NCI-H2029 (cell line): Measurements from ENCODE around the gene EBNA1BP2.
"Not testable (repeated sequence)": the region's sequence is repeated elsewhere in the genome, so short reads cannot be mapped to it uniquely, and the experiment has no call there.

Source experiments
- DNase-seq: peaks from one replicate; lab custom pipeline; 2025; lab: John Stamatoyannopoulos, UW

The EBNA1BP2 gene

GRCh38 chr1:43172527-43172972 is 460 bp upstream of the EBNA1BP2 start:
- peak; percentile 97 for DNase-seq

GRCh38 chr1:43171312-43171875 is 696 bp downstream of the EBNA1BP2 start:
- DNase-seq, result no peak

DNA sequence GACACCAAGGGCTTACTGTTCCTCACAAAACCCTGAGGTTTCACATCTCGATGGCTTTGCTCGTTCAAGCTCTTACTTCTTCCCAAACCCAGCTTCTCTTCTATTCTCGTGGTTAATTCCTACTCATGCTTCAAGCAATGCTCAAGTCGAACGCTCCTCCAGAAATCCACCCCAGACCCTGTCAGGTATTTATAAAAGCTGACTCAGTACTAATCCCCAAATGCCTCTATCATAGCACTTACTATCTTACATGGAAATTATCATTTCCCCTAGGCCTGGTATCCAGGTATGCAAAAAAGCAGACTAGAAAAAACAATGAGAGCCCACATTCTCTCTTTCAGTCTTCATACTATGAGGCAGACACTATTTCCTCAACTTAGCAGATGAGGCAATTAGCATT is 6.3 kb downstream of the EBNA1BP2 start:
- DNase-seq, result no peak

DNA sequence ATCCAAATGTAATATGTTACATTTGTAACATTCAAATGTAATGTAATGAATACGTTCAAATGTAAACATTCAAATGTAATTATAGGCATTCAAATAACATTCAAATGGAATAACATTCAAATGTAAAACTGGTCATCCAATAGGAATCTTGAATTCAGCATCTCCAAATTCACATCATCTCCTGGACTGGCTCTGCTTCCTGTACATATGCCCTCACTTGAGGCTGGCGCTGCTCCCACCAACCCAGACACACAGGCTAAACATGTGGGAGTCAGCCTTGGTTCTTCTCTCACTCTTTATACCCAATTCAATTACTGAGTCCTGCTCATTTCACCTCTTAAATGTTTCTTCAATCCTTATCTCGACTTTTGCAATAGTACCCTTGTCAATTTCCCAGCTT is 6.9 kb downstream of the EBNA1BP2 start:
- no peak for DNase-seq

- DNase-seq, result no peak
Measured at GRCh38 chr1:43156026-43156425, 16.1 kb downstream of the EBNA1BP2 start.

GRCh38 chr1:43153443-43153842 is 18.6 kb downstream of the EBNA1BP2 start:
- no peak for DNase-seq

DNA sequence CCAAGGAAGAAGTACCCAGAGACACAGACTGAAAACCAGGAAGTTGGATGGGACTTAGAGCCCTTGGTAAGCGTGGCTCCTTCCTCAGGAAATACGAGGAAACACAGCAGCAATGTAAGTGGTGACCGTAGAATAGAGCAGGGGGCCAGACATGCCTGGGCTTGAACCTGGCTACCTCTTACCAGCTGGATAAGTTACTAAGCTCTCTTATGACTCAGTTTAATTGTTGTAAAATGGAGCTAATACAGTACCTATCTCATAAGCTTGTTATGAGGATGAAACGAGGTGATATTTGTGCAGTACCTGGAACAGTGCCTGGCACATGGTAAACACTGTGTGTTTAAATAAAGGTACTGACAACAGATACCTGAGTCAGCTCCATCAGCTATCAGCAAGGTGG is 19.2 kb downstream of the EBNA1BP2 start:
- DNase-seq, result no peak

DNA sequence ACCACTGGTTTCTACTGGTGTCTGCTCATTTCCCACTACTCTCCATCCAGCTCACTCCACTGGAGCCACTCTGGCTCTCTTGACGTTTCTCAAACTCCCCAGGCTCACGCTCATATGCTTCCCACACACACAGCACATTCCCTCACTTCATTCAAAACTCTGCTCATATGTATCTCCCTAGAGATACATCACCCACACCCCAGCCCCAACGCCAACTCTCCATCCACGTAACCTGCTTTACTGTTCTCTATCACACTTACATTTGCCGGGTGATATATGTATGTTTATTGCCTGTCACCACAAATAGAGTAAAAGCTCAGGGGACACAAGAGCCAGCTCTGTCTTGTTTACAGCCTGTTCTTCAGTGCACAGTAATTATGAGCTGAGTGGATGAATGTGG is 22.2 kb downstream of the EBNA1BP2 start:
- DNase-seq, result no peak

- DNase-seq, result peak; percentile 98
Measured at GRCh38 chr1:43147625-43148327, 24.3 kb downstream of the EBNA1BP2 start.

- no peak for DNase-seq
Measured at GRCh38 chr1:43144237-43144636, 27.9 kb downstream of the EBNA1BP2 start.

GRCh38 chr1:43143441-43143888 is 28.6 kb downstream of the EBNA1BP2 start:
- no peak for DNase-seq

DNA sequence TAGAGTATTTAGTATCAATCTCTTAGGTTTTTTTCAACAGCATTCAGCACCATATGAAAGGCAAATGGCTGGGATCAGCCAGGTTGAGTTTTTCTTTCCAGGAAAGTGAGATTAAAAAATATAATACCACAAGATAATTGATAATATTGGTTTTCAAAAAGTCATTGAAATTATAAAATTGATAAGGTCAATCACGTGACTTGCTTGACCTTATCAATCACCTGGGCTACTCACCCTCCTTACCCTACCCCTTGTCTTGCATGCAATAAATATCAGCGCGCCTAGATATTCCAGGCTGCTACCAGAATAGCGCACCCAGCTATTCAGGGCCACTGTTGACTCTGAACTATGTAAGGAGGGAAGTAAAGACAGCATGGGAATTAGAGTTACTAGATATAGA is 31.5 kb downstream of the EBNA1BP2 start:
- no peak for DNase-seq

GRCh38 chr1:43140010-43140409 is 32.1 kb downstream of the EBNA1BP2 start:
- no peak for DNase-seq

GRCh38 chr1:43139295-43139694 is 32.8 kb downstream of the EBNA1BP2 start:
- DNase-seq, result not testable (repeated sequence)

DNA sequence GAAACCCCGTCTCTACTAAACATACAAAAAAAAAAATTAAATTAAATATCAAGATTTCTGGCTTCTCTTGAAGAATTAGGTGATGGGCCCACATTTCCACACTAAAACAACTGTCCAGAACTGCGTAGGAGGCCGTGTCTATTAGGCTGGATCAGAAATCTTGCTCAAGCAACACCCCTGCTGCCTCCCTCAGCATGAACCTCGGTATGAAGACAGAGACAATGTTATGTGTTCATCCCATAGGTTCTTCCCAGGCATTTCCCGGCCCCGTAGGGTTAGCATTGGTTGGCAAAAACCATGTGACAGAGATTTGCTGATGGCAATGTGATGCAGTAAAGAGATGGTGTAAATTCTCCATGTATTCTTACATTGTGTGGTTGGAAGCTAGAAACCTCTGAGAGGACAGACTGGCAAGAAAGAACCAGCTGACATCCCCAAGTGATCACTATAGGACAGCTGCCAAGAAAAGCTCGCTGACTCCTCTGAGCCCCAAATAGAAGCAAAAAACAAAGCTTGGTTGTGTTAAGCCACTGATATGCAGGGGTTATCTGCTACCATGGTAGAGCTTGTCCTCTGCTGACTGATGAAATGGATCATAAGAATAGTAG is 34.5 kb downstream of the EBNA1BP2 start:
- DNase-seq, result no peak

- DNase-seq, result no peak
Measured at GRCh38 chr1:43135857-43136781, 36.0 kb downstream of the EBNA1BP2 start.

DNA sequence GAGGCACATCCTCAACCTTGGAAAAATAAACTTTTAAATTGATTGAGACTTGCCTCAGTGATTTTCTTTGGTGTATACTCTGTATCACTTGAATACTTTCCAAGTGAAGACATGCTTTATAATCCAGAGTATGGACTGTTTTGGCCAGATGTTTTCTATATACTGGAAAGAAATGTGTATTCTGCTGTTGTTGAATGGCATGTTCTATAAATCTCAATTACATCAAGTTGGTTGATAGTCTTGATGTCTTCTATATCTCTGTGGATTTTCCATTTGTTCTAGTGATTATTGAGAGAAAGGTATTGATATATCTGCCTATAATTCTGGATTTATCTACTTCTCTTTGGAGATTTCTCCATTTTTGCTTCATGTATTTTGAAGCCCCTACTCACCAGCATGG is 37.5 kb downstream of the EBNA1BP2 start:
- DNase-seq, result no peak

- DNase-seq, result no peak
Measured at GRCh38 chr1:43134068-43134467, 38.0 kb downstream of the EBNA1BP2 start.

DNA sequence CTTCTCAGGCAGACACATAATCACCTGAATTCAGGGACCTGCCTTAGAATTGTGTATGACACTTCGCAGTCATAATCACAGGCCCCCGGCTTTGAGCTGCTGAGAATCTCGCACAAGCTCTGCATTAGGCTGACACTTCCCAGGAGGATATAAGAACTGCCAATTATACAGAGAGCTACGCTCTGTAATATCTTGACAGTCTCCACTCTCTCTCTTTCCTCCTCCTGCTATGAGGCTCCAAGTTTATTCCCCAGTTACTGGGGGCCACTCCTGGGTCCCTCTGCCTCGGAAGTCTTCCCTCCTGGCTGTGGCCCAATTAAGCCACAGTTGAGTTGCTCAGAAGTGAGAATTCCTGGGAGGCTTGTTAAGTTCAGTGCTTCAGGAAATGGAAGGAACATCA is 42.7 kb downstream of the EBNA1BP2 start:
- DNase-seq, result no peak

DNA sequence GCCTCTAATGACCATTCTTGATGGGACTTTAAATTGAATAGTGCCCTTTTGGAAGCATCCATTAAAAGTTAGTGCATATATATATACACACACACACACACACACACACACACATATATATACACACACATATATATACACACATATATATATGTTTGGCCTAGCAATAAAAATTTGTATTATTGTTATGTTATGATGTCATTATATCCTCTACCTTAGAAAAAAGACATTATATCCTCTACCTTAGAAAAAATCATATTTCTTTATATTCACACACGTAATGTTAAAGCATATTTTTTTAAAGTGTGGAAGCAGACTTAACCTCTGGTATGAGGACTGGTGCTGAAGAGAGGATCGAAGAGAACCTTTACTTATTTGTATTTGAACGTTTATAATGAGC is 43.3 kb downstream of the EBNA1BP2 start:
- no peak for DNase-seq

- no peak for DNase-seq
Measured at GRCh38 chr1:43123031-43123430, 49.1 kb downstream of the EBNA1BP2 start.

GRCh38 chr1:43121256-43121900 is 50.7 kb downstream of the EBNA1BP2 start:
- peak; percentile 47 for DNase-seq
